GM12878 (cell line): Measurements from ENCODE around the gene SHC1. TPM values are rescaled to one million over a fixed set of nuclear protein-coding genes. Genes with fewer than 3 reads are reported as not detected.
"Not testable (repeated sequence)": the region's sequence is repeated elsewhere in the genome, so short reads cannot be mapped to it uniquely, and the experiment has no call there.

Experiments used
- ATAC-seq: fragments of 200-7000 bp; cut with Tn5 transposase; 3 replicates; pipeline ENCODE4 v1.9.1; 2020; ENCODE audit warnings: mild to moderate bottlenecking, moderate library complexity
- BruUV-seq: library from RNA; stranded (reverse); fragments of 400-500 nt; replicated peaks from 2 replicates; lab custom pipeline; 2021; lab: Mats Ljungman, UMichigan
- CTCF ChIA-PET: fragments of 300-600 bp; sonication (Branson Sonifier 250); formaldehyde crosslinking; extraction: SDS; loops from one replicate; lab custom pipeline; 2021; ENCODE audit warnings: inconsistent platforms; lab: Yijun Ruan, JAX
- POLR2A ChIA-PET: fragments of 350-600 bp; formaldehyde crosslinking; extraction: SDS; loops from one replicate; lab custom pipeline; 2021; ENCODE audit warnings: inconsistent platforms; lab: Charles Lee
- RAD21 ChIA-PET: fragments of 300-600 bp; sonication (Branson Sonifier 250); formaldehyde crosslinking; loops from one replicate; lab custom pipeline; 2023; ENCODE audit warnings: antibody characterized with exemption; ENCODE audit not compliant: unreplicated experiment; lab: Charles Lee
- SMC1A ChIA-PET: fragments of 300-600 bp; sonication (Branson Sonifier 250); formaldehyde crosslinking; loops from one replicate; lab custom pipeline; 2023; ENCODE audit not compliant: unreplicated experiment, uncharacterized antibody; lab: Charles Lee
- DNase-seq: peaks from one replicate; pipeline ENCODE4 v3.0.0-alpha.2; 2011; ENCODE audit warnings: low read depth, low spot score
- FAIRE-seq: peaks from 3 replicates; lab custom pipeline; 2011; peaks lifted over from hg19 to GRCh38; lab: Jason Lieb, UNC
- H2AFZ ChIP-seq: 2 replicates; pipeline ENCODE4 v1.6.0; 2011; ENCODE audit warnings: low read depth, low read length, control low read depth; ENCODE audit not compliant: control insufficient read depth
- H3K27ac ChIP-seq: 2 replicates; pipeline ENCODE4 v1.5.1; 2011; ENCODE audit warnings: control low read depth; ENCODE audit not compliant: control insufficient read depth, insufficient read depth
- H3K27me3 ChIP-seq, 2 experiments: replicated peaks in 1 of 2; 2 replicates each; pipeline versions ENCODE4 v1.6.0 to v1.6.1; 2011; ENCODE audit warnings: low read length in 1 of 2; ENCODE audit not compliant: control insufficient read depth in 2 of 2, insufficient read depth in 2 of 2
- H3K36me3 ChIP-seq, 2 experiments: 2 replicates each; pipeline ENCODE4 v1.5.1; 2011; ENCODE audit warnings: low read length in 1 of 2; ENCODE audit not compliant: control insufficient read depth in 2 of 2, insufficient read depth in 2 of 2
- H3K4me1 ChIP-seq: 2 replicates; pipeline ENCODE4 v1.6.1; 2011; ENCODE audit warnings: mild to moderate bottlenecking, low read length, moderate library complexity, mixed read lengths; ENCODE audit not compliant: control insufficient read depth, insufficient read depth
- H3K4me2 ChIP-seq: 2 replicates; pipeline ENCODE4 v1.6.0; 2011; ENCODE audit warnings: control low read depth; ENCODE audit not compliant: control insufficient read depth, insufficient read depth
- H3K4me3 ChIP-seq: fragments of 200-600 bp; sonication (generic); 2 replicates; pipeline ENCODE4 v1.5.1; 2016
- H3K79me2 ChIP-seq: 2 replicates; pipeline ENCODE4 v1.6.0; 2011; ENCODE audit warnings: low read length; ENCODE audit not compliant: control insufficient read depth, insufficient read depth
- H3K9ac ChIP-seq: 2 replicates; pipeline ENCODE4 v1.8.0; 2011; ENCODE audit warnings: low read length, control low read depth, mixed read lengths; ENCODE audit not compliant: control insufficient read depth, insufficient read depth
- H3K9me3 ChIP-seq: replicated peaks from 3 replicates; pipeline ENCODE4 v1.5.1; 2011; ENCODE audit warnings: mild to moderate bottlenecking, low read length; ENCODE audit not compliant: control insufficient read depth, insufficient read depth
- H4K20me1 ChIP-seq: 2 replicates; pipeline ENCODE4 v1.6.0; 2011; ENCODE audit not compliant: control insufficient read depth, insufficient read depth
- HCFC1 ChIP-seq: fragments of 150-350 bp; IDR thresholded peaks from 2 replicates; pipeline ENCODE4 v1.6.1; 2014; ENCODE audit warnings: low read length
- MEF2A ChIP-seq: IDR thresholded peaks from 2 replicates; pipeline ENCODE4 v1.6.1; 2011; ENCODE audit warnings: low read depth, mild to moderate bottlenecking, low read length, moderate library complexity; ENCODE audit not compliant: insufficient read depth
- SMARCA5 ChIP-seq: fragments of 450-650 bp; IDR thresholded peaks from 2 replicates; pipeline ENCODE4 v1.6.1; 2017; ENCODE audit warnings: mild to moderate bottlenecking
- WRNIP1 ChIP-seq: IDR thresholded peaks from 2 replicates; pipeline ENCODE4 v1.6.1; 2011; ENCODE audit warnings: low read depth, low read length, improper control_type of control experiment, borderline replicate concordance
- WGBS: methylation state at CpG from one replicate; pipeline ENCODE4 v1.1.6; 2016; ENCODE audit warnings: low lambda C conversion rate; ENCODE audit not compliant: insufficient replicate concordance, insufficient coverage; ENCODE audit errors: missing lambda C conversion rate; 5-methylcytosine and 5-hydroxymethylcytosine counted together
- in situ Hi-C: fragments of 300-500 bp; cut with MboI; formaldehyde crosslinking; loops from 9 replicates; pipeline ENCODE4 v1.14.3; 2018; ENCODE audit warnings: mixed read lengths
- intact Hi-C: fragments of 100-400 bp; cut with micrococcal nuclease; formaldehyde crosslinking; loops from one replicate; pipeline ENCODE4 v1.14.2; 2022; ENCODE audit not compliant: unreplicated experiment
- polyA plus RNA-seq, 11 experiments: library from polyadenylated mRNA; depleted of rRNA in 4 of 11; unstranded in 6 of 11; stranded (reverse) in 5 of 11; fragments of >200 nt; fragmentation: Nextera tagmentation in 4 of 11; fragmentation: Illumina TruSeq in 1 of 11; extraction: Ambion mirVana in 4 of 11; extraction: Trizol in 1 of 11; gene quantifications; 1 replicate in 1 of 11; 2 replicates in 10 of 11; pipeline versions ENCODE4 v1.2.1 to v1.2.3, GENCODE V29; 2011 to 2016; ENCODE audit warnings: inconsistent platforms in 2 of 11, missing spikeins in 2 of 11, low read depth in 1 of 11
- total RNA-seq, 4 experiments: library from RNA; depleted of rRNA in 3 of 4; stranded (reverse); fragments of >200 nt in 3 of 4; fragmentation: Illumina TruSeq in 1 of 4; extraction: Trizol in 1 of 4; gene quantifications; 2 replicates each; pipeline versions ENCODE4 v1.2.1 to v1.2.3, GENCODE V29; 2013 to 2021
- TF ChIP-seq, protein P1 (sequence below): fragments of 450-650 bp; formaldehyde crosslinking; IDR thresholded peaks from 2 replicates; pipeline ENCODE4 v1.4.0; 2020; ENCODE audit warnings: mild to moderate bottlenecking, moderate library complexity

The SHC1 gene
- total and polyA plus RNA-seq, 10 of the 15 experiments (the other 5 are each of a cell fraction or from before 2014, with no cell fraction given): 2.6 to 49.3 (median 25.2) TPM

DNA sequence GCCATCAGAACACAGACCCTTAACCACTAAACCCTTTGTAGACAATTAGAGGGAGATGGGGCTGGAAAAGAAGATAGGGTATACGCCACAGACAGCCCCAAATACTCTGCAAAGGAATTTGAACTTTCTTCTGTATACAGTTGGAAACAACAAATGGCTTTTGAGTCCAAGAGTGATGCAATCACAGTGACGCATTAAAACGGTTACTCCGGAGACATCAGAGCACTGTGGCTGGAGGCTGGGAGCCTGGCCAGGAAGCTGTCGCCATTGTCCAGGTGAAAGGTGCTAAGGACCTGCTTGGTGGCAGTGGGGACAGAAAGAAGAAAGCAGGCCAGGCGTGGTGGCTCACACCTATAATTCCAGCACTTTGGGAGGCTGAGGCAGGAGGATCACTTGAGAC lies 16.8 kb upstream of the SHC1 start:
- no peaks in the 10 kb centered on the region for H4K20me1 ChIP-seq
- ChIA-PET RAD21 (interaction anchor here (1.5 to 1.7 kb wide), 2 partner anchors 13 to 30 kb away, joined by 5 to 7 read pairs; no protein-coding TSS in a partner anchor), CTCF (interaction anchor here (0.5 to 20.6 kb wide), 4 partner anchors 8 to 111 kb away, joined by 3 to 226 read pairs (median 8); partner anchors contain the start of genes LENEP and ZBTB7B), SMC1A (interaction anchor here (1.0 to 1.5 kb wide), 2 partner anchors 24 to 441 kb away, joined by 3 read pairs; no protein-coding TSS in a partner anchor), POLR2A (interaction anchor here (1.1 to 1.2 kb wide), 2 partner anchors 14 to 15 kb away, joined by 3 read pairs; no protein-coding TSS in a partner anchor)
- in situ Hi-C loops: no loop called here
- no peak overlapping the region for H3K9ac ChIP-seq
- no peak overlapping the region for H3K4me3 ChIP-seq
- ATAC-seq (no peak), DNase-seq (no peak), FAIRE-seq (no peak)
- intact Hi-C loops: no loop called here
- 94% methylated on average over 6 of the region's 6 CpGs for WGBS
- H3K27me3 ChIP-seq: no peaks in the 10 kb centered on the region
- peaks cover 5% of the 10 kb centered on the region for H3K4me1 ChIP-seq
- H2AFZ ChIP-seq: no peak overlapping the region
- H3K79me2 ChIP-seq: peaks cover 22% of the 10 kb centered on the region
- H3K27ac ChIP-seq: no peak overlapping the region
- no TSS peak for BruUV-seq
- H3K36me3 ChIP-seq: peaks cover 15 to 17% of the 10 kb centered on the region in 2 experiments; a peak in 3 of 4 replicates
- TF ChIP-seq, protein P1, sequence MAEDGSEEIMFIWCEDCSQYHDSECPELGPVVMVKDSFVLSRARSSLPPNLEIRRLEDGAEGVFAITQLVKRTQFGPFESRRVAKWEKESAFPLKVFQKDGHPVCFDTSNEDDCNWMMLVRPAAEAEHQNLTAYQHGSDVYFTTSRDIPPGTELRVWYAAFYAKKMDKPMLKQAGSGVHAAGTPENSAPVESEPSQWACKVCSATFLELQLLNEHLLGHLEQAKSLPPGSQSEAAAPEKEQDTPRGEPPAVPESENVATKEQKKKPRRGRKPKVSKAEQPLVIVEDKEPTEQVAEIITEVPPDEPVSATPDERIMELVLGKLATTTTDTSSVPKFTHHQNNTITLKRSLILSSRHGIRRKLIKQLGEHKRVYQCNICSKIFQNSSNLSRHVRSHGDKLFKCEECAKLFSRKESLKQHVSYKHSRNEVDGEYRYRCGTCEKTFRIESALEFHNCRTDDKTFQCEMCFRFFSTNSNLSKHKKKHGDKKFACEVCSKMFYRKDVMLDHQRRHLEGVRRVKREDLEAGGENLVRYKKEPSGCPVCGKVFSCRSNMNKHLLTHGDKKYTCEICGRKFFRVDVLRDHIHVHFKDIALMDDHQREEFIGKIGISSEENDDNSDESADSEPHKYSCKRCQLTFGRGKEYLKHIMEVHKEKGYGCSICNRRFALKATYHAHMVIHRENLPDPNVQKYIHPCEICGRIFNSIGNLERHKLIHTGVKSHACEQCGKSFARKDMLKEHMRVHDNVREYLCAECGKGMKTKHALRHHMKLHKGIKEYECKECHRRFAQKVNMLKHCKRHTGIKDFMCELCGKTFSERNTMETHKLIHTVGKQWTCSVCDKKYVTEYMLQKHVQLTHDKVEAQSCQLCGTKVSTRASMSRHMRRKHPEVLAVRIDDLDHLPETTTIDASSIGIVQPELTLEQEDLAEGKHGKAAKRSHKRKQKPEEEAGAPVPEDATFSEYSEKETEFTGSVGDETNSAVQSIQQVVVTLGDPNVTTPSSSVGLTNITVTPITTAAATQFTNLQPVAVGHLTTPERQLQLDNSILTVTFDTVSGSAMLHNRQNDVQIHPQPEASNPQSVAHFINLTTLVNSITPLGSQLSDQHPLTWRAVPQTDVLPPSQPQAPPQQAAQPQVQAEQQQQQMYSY (CRISPR knock-in tag): no peak
- TF ChIP-seq SMARCA5: no peak
- TF ChIP-seq MEF2A: no peak
- TF ChIP-seq WRNIP1: no peak
- no peak for TF ChIP-seq HCFC1
- H3K9me3 ChIP-seq: no peaks in the 10 kb centered on the region
- H3K4me2 ChIP-seq: no peak overlapping the region

DNA sequence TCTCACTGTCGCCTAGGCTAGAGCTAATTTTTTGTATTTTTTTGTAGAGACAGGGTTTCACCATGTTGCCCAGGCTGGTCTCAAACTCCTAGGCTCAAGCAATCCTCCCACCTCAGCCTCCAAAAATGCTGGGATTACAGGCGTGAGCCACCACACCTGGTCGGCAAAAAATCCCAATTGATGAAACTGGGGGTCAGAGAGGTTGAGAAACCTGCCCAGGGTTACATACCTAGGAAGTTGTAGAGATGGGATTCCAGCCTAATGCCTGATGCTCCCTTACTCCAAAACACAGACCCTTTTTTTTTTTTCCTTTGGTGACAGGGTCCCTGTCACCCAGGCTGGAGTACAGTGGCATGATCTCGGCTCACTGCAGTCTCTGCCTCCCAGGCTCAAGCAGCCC lies 16.2 kb upstream of the SHC1 start:
- BruUV-seq, H4K20me1 ChIP-seq, in situ Hi-C loops, H3K4me2 ChIP-seq, H3K27ac ChIP-seq, H3K9me3 ChIP-seq, H3K4me3 ChIP-seq, FAIRE-seq, H3K27me3 ChIP-seq, H3K4me1 ChIP-seq, H3K9ac ChIP-seq, intact Hi-C loops, DNase-seq, ATAC-seq, H2AFZ ChIP-seq: not testable (repeated sequence)
- WGBS: 98% methylated on average over 3 of the region's 4 CpGs
- H3K79me2 ChIP-seq: peaks cover 22% of the 10 kb centered on the region
- H3K36me3 ChIP-seq: peaks cover 15 to 17% of the 10 kb centered on the region in 2 experiments; a peak in 3 of 4 replicates
- ChIA-PET CTCF (interaction anchor here (0.5 to 20.6 kb wide), 3 partner anchors 11 to 111 kb away, joined by 3 to 226 read pairs (median 13); partner anchors contain the start of genes LENEP and ZBTB7B), RAD21 (interaction anchor here (1.7 kb wide), 1 partner anchor 31 kb away, joined by 5 read pairs; no protein-coding TSS in a partner anchor), SMC1A (interaction anchor here (6.5 kb wide), 1 partner anchor 10 kb away, joined by 69 read pairs; the partner anchor contains the start of gene LENEP), POLR2A (interaction anchor here (0.6 kb wide), 1 partner anchor 9 kb away, joined by 3 read pairs; no protein-coding TSS in a partner anchor)
